OCI-LY7 (cell line): ENCODE data around the gene WWOX. TPM values are rescaled to one million over a fixed set of nuclear protein-coding genes. Genes with fewer than 3 reads are reported as not detected.

Experiments used
- BruUV-seq: library from RNA; stranded (reverse); fragments of 400-500 nt; replicated peaks from 2 replicates; lab custom pipeline; 2021; lab: Mats Ljungman, UMichigan
- CTCF ChIA-PET: fragments of 300-600 bp; sonication (Branson Sonifier 250); formaldehyde crosslinking; loops from one replicate; lab custom pipeline; 2022; ENCODE audit warnings: antibody characterized with exemption; ENCODE audit not compliant: unreplicated experiment; lab: Charles Lee
- POLR2A ChIA-PET: fragments of 300-600 bp; sonication (Branson Sonifier 250); formaldehyde crosslinking; loops from one replicate; lab custom pipeline; 2022; ENCODE audit warnings: antibody characterized with exemption; lab: Charles Lee
- DNase-seq: peaks from one replicate; pipeline ENCODE4 v3.0.0-alpha.2; 2015; ENCODE audit warnings: low spot score
- H2AFZ ChIP-seq: fragments of 200-600 bp; sonication (generic), shearing (Covaris generic); 2 replicates; pipeline ENCODE4 v1.6.1; 2014; ENCODE audit warnings: mild to moderate bottlenecking, antibody characterized with exemption, low read length, moderate library complexity
- H3K27ac ChIP-seq: fragments of 200-600 bp; sonication (generic); 2 replicates; pipeline ENCODE4 v1.5.1; 2014; ENCODE audit warnings: mixed run types, low read depth, mild to moderate bottlenecking, moderate library complexity, low read length, inconsistent platforms; ENCODE audit not compliant: poor library complexity, severe bottlenecking
- H3K36me3 ChIP-seq: fragments of 200-600 bp; sonication (generic); 2 replicates; pipeline ENCODE4 v1.6.1; 2014; ENCODE audit warnings: mild to moderate bottlenecking, antibody characterized with exemption, low read length, moderate library complexity, mixed read lengths; ENCODE audit not compliant: insufficient read depth
- H3K4me1 ChIP-seq: fragments of 200-600 bp; sonication (generic); 2 replicates; pipeline ENCODE4 v1.5.1; 2014; ENCODE audit warnings: mild to moderate bottlenecking, low read length; ENCODE audit not compliant: insufficient read depth, poor library complexity, severe bottlenecking
- H3K4me2 ChIP-seq: fragments of 200-600 bp; sonication (generic); 2 replicates; pipeline ENCODE4 v1.6.1; 2014; ENCODE audit warnings: mild to moderate bottlenecking, low read length
- H3K4me3 ChIP-seq: fragments of 200-600 bp; sonication (generic); 2 replicates; pipeline ENCODE4 v1.5.1; 2014; ENCODE audit warnings: mild to moderate bottlenecking, low read depth, low read length; ENCODE audit not compliant: poor library complexity, severe bottlenecking
- H3K79me2 ChIP-seq: fragments of 200-600 bp; sonication (generic); 2 replicates; pipeline ENCODE4 v1.6.1; 2016; ENCODE audit warnings: low read depth, mild to moderate bottlenecking, low read length, moderate library complexity, mixed read lengths; ENCODE audit not compliant: insufficient read depth
- H3K9me2 ChIP-seq: fragments of 200-600 bp; sonication (generic); 2 replicates; pipeline ENCODE4 v1.6.1; 2016; ENCODE audit warnings: mild to moderate bottlenecking, low read length, mixed read lengths; ENCODE audit not compliant: insufficient read depth
- H3K9me3 ChIP-seq: fragments of 200-600 bp; sonication (generic); 2 replicates; pipeline ENCODE4 v1.6.1; 2014; ENCODE audit warnings: mild to moderate bottlenecking, mixed run types, low read length, mixed read lengths
- H4K20me1 ChIP-seq: fragments of 200-600 bp; sonication (generic); 2 replicates; pipeline ENCODE4 v1.6.1; 2014; ENCODE audit warnings: mild to moderate bottlenecking, antibody characterized with exemption, low read length, moderate library complexity, mixed read lengths; ENCODE audit not compliant: insufficient read depth
- CTCF ChIP-seq: fragments of 200-600 bp; sonication (generic); conservative IDR thresholded peaks from 2 replicates; pipeline ENCODE4 v1.5.1; 2014; ENCODE audit warnings: mild to moderate bottlenecking, antibody characterized with exemption, low read length, moderate library complexity, mixed read lengths
- EZH2phosphoT487 ChIP-seq: fragments of 200-600 bp; sonication (generic); IDR thresholded peaks from 2 replicates; pipeline ENCODE4 v1.6.1; 2018; ENCODE audit warnings: low read depth, borderline replicate concordance, mild to moderate bottlenecking, mixed run types, antibody characterized with exemption, low read length, moderate library complexity, mixed read lengths
- intact Hi-C: fragments of 100-400 bp; cut with micrococcal nuclease; formaldehyde crosslinking; loops from one replicate; pipeline ENCODE4 v1.10.0; 2022; ENCODE audit not compliant: unreplicated experiment
- total RNA-seq, 2 experiments: library from RNA; depleted of rRNA in 1 of 2; stranded (reverse); fragments of >200 nt in 1 of 2; shearing (Covaris generic) in 1 of 2; gene quantifications; 2 replicates each; pipeline ENCODE4 v1.2.3, GENCODE V29; 2014 to 2022

The WWOX gene
- total RNA-seq, 2 experiments from 2014 or later, result 40.2 to 47.6 TPM

GRCh38 chr16:78607465-78607864, 508.0 kb downstream of the WWOX start:
- no peaks in the 10 kb centered on the region for H4K20me1 ChIP-seq
- no TSS peak for BruUV-seq
- H2AFZ ChIP-seq, result no peak overlapping the region
- ChIA-PET POLR2A (no interaction called here), CTCF (no interaction called here)
- intact Hi-C loops, result no loop called here
- DNase-seq, result no peak
- H3K79me2 ChIP-seq, result no peaks in the 10 kb centered on the region
- no peaks in the 10 kb centered on the region for H3K36me3 ChIP-seq
- no peaks in the 10 kb centered on the region for H3K9me2 ChIP-seq
- no peaks in the 10 kb centered on the region for H3K4me1 ChIP-seq
- TF ChIP-seq CTCF, result no peak
- TF ChIP-seq EZH2phosphoT487, result no peak
- no peak overlapping the region for H3K27ac ChIP-seq
- H3K9me3 ChIP-seq, result no peaks in the 10 kb centered on the region
- no peak overlapping the region for H3K4me2 ChIP-seq
- H3K4me3 ChIP-seq, result no peak overlapping the region

GRCh38 chr16:78608305-78608776, 508.9 kb downstream of the WWOX start:
- intact Hi-C loops, result no loop called here
- H3K9me3 ChIP-seq, result no peaks in the 10 kb centered on the region
- H3K9me2 ChIP-seq, result no peaks in the 10 kb centered on the region
- no peak overlapping the region for H3K4me3 ChIP-seq
- no peak for DNase-seq
- ChIA-PET POLR2A (no interaction called here), CTCF (no interaction called here)
- H3K27ac ChIP-seq, result no peak overlapping the region
- H3K4me2 ChIP-seq, result no peak overlapping the region
- no peaks in the 10 kb centered on the region for H3K36me3 ChIP-seq
- no peak overlapping the region for H2AFZ ChIP-seq
- H3K4me1 ChIP-seq, result no peaks in the 10 kb centered on the region
- H4K20me1 ChIP-seq, result no peaks in the 10 kb centered on the region
- TF ChIP-seq EZH2phosphoT487, result no peak
- TF ChIP-seq CTCF, result no peak
- BruUV-seq, result no TSS peak
- no peaks in the 10 kb centered on the region for H3K79me2 ChIP-seq

- Histone ChIP-seq H3K9me2 (no peaks in the 10 kb centered on the region), H3K4me2 (no peak overlapping the region), H3K27ac (no peak overlapping the region), H2AFZ (no peak overlapping the region), H3K9me3 (no peaks in the 10 kb centered on the region), H3K36me3 (no peaks in the 10 kb centered on the region), H3K4me1 (no peaks in the 10 kb centered on the region), H3K79me2 (no peaks in the 10 kb centered on the region), H3K4me3 (no peak overlapping the region), H4K20me1 (no peaks in the 10 kb centered on the region)
- ChIA-PET CTCF (no interaction called here), POLR2A (interaction anchor here (0.6 kb wide), 1 partner anchor 12 kb away, joined by 4 read pairs; no protein-coding TSS in a partner anchor)
- intact Hi-C loops, result no loop called here
- no peak for DNase-seq
- BruUV-seq, result no TSS peak
- no peak for TF ChIP-seq CTCF
- no peak for TF ChIP-seq EZH2phosphoT487
These were observed 510.2 kb downstream of the WWOX start for GRCh38 chr16:78609402-78610274.
